ENCODE measurements around the gene ZPR1.
"Not testable (repeated sequence)": the region's sequence is repeated elsewhere in the genome, so short reads cannot be mapped to it uniquely, and the experiment has no call there.

Gene ZPR1

GRCh38 chr11:116812109-116812508 is 24.3 kb upstream of the ZPR1 start:
- H3K4me3 ChIP-seq (ENCODE audit: low read length) = no peak overlapping the region
- TF ChIP-seq ZNF274 (IDR thresholded peaks at IDR 0.05; ENCODE audit: low read depth, low read length) = no peak

GRCh38 chr11:116811194-116811593 is 23.4 kb upstream of the ZPR1 start:
- TF ChIP-seq ZNF274 (IDR thresholded peaks at IDR 0.05; ENCODE audit: low read depth, low read length) = no peak
- H3K4me3 ChIP-seq (ENCODE audit: low read length) = no peak overlapping the region

DNA sequence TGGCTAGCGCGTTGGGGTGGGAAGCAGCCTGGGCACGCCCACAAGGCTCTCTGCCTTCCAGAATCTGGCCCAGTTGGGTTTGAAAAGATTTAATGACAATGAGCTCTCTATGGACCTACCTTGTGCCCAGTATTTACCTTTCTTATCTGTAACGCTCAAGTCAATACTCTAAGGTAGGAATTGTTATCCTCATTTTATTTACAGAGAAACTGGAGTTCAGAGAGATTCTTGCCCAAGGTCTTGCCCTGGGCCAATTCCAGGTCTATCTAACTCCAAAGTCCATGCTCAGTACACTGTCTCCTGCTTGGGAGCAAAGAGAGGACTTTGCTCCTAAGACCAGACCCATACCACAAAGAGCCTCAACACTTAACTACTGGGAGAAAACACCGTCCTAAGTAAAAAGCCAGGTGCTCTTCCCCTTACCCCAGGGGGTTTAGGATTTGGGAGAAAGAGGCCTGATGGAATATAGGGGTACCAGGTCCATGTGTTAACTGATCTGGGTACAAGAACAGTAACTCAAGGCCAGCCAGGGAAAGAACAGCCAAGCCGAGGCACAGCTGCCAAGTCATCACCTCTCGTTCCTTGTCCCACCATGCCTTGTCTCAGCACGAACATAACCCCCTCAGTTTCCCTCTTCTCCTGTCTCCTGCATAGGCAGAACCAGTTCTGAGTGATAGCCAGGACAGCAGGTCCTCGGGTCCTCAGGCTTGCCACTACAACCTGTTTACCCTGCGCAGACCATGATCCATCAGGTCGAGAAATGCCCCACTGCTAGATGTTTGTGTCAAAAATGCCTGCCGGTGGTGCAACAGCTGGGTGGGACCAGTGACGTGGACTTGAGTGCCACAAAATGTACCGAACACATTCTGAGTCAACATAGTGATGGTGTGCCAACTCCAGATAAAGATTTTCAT is 20.7 kb upstream of the ZPR1 start:
- no peak overlapping the region for H3K4me3 ChIP-seq (ENCODE audit: low read length)
- no peak for TF ChIP-seq ZNF274 (IDR thresholded peaks at IDR 0.05; ENCODE audit: low read depth, low read length)

DNA sequence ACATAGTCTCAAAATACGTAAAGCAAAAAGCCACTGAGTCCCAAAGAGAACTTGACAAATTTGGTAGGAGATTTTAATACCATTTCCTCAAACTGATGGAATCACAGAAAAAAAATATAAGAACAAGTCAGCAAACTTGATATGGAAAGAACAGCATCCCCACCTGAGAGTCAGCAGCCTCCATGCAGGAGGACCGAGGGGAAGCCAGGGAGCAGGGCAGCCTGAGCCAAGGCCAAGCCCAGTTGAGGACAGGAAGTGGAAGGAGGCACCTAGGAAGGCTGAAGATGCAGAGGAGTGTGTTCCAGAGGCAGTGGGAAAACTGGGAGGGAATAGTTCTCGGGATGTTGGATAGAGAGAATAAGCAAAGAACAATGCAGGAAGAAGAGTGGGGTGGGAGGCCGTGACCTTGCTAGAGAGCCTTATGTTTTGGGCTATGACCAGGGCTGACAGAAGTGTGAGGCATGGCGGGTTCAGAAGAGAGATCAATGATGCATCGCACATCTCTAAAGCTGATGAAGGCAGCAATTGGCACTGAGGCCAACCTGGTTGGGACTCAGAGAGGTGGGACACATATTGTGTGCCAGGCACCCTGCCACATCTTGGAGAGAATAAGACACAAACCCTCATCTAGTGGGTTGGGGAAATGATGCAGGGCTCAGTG is 19.9 kb upstream of the ZPR1 start:
- TF ChIP-seq ZNF274 (IDR thresholded peaks at IDR 0.05; ENCODE audit: low read depth, low read length) = no peak
- H3K4me3 ChIP-seq (ENCODE audit: low read length) = no peak overlapping the region

- TF ChIP-seq ZNF274 (IDR thresholded peaks at IDR 0.05; ENCODE audit: low read depth, low read length) = no peak
Measured at GRCh38 chr11:116804001-116804400, 16.2 kb upstream of the ZPR1 start.

GRCh38 chr11:116801662-116802061 is 13.8 kb upstream of the ZPR1 start:
- not testable (repeated sequence) for H3K4me3 ChIP-seq (ENCODE audit: low read length)

More at GRCh38 chr11:116804001-116804400, 16.2 kb upstream of the ZPR1 start:
- no peak overlapping the region for H3K4me3 ChIP-seq (ENCODE audit: low read length)

- no peak for TF ChIP-seq ZNF274 (IDR thresholded peaks at IDR 0.05; ENCODE audit: low read depth, low read length)
- H3K4me3 ChIP-seq (ENCODE audit: low read length) = no peak overlapping the region
Measured at GRCh38 chr11:116800610-116801009, 12.8 kb upstream of the ZPR1 start.

- no peak overlapping the region for H3K4me3 ChIP-seq (ENCODE audit: low read length)
- no peak for TF ChIP-seq ZNF274 (IDR thresholded peaks at IDR 0.05; ENCODE audit: low read depth, low read length)
Measured at GRCh38 chr11:116798368-116798767, 10.5 kb upstream of the ZPR1 start.

GRCh38 chr11:116797816-116798215 is 10.0 kb upstream of the ZPR1 start:
- TF ChIP-seq ZNF274 (IDR thresholded peaks at IDR 0.05; ENCODE audit: low read depth, low read length) = no peak
- H3K4me3 ChIP-seq (ENCODE audit: low read length) = no peak overlapping the region

DNA sequence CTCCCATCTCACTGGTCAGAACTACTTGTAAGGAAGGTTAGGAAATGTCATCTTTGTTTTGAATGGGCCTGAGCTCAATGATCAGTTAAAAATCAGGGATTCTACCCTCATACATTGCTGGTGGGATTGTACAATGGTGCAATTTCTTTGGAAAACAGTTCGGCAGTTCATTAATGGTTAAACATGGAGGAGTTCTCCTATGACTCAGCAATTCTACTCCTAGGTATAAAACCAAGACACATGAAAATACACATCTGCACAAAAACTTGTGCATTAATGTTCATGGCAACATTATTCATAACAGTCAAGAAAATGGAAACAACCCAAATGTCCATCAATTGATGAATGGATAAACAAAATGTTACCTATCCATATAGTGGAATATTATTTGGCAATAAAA is 8.7 kb upstream of the ZPR1 start:
- H3K4me3 ChIP-seq (ENCODE audit: low read length) = no peak overlapping the region
- no peak for TF ChIP-seq ZNF274 (IDR thresholded peaks at IDR 0.05; ENCODE audit: low read depth, low read length)

GRCh38 chr11:116794851-116795250 is 7.0 kb upstream of the ZPR1 start:
- no peak overlapping the region for H3K4me3 ChIP-seq (ENCODE audit: low read length)
- no peak for TF ChIP-seq ZNF274 (IDR thresholded peaks at IDR 0.05; ENCODE audit: low read depth, low read length)

DNA sequence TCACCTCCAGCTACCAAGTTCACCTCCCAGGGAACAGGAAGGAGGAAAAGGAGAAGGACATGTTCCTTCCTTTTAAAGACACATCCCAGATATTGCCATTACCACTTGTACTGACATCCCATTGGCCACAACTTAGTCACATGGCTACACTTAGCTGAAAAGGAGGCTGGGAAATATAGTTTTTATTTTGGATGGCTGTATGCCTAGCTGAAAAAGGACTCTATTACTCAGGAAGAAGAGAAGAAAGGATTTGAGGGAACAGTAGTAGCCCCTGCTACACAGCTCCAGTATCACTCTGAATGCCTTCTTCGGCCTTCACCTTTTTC is 5.9 kb upstream of the ZPR1 start:
- no peak overlapping the region for H3K4me3 ChIP-seq (ENCODE audit: low read length)

DNA sequence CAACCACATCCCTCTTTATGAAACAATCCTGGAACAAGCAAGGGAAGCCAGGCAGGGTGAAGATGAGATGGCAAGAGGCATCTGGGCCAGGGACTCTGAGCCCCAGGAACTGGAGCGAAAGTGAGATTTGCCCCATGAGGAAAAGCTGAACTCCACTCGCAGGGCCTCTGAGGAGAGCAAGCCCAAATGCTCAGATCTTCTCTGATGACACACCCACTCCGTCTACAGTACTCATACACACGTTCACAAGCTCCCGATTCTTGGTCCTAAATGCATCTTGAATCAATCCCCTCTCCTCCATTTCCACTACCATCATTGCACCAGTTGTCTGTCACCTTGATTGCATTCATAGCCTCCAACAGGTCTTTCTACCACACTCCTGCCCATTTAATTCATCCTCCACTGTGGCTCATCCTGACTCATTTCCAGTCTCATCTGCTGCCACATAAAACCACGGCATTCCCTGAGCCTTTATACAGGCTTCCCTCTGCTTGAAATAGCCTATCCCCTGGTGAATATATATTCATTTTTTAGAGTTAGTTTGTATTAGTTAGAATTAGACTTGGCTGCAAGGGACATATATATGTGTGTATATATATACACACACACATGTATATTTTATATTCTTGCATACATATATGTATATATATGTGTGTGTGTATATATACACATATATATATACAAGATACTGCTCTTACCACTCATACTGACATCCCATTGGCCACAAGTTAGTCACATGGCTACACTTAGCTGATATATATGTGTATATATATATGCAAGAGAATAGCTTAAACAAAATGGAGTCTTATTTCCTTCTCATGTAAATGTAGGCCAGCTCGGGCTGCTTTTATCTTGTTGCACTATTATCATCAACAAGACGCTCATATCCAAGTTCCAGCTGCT is 5.3 kb upstream of the ZPR1 start:
- no peak overlapping the region for H3K4me3 ChIP-seq (ENCODE audit: low read length)
- TF ChIP-seq ZNF274 (IDR thresholded peaks at IDR 0.05; ENCODE audit: low read depth, low read length) = no peak

More for the DNA sequence above, 5.9 kb upstream of the ZPR1 start:
- TF ChIP-seq ZNF274 (IDR thresholded peaks at IDR 0.05; ENCODE audit: low read depth, low read length) = no peak

GRCh38 chr11:116792144-116792868 is 4.5 kb upstream of the ZPR1 start:
- no peak for TF ChIP-seq ZNF274 (IDR thresholded peaks at IDR 0.05; ENCODE audit: low read depth, low read length)
- no peak overlapping the region for H3K4me3 ChIP-seq (ENCODE audit: low read length)

Measured in GM08714 (cell line).